Measurements from ENCODE around the gene SDC4.

DNA sequence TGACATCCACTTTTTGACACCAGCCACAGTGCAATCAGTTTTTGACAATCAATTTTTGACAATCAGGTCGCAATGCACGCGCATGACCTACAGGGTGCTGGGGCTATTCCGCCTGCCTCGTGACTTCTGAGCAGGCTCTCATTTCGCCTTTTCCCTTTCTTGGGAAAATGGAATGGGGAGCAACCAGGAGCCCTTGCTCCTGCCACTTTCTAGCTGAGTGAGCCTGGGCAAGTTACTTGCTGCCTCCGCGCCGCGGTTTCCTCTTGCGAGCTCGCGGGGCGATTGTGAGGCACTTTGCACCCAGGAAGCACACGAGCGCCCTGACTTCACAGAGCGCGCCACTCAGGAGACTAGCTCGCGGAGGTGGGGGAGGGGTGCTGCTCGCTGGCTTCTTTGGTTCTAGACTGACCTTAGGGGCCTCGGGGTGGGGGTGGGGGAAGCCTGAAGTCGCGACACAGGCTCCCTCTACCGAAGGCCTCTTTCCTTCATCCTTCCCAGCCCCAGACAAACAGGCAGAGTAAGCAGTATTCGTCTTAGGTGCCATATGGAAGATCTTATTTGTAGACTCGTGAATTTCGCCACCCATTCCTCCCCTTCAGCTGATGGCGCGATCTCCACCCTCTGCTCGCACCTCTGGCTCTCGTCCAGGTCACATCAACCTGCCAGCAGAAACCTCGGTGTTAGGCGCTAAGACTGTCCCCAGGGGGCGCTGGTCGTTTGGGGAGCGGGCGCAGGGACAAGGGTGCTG lies 25.3 kb upstream of the SDC4 start:
- TF ChIP-seq, protein P1, sequence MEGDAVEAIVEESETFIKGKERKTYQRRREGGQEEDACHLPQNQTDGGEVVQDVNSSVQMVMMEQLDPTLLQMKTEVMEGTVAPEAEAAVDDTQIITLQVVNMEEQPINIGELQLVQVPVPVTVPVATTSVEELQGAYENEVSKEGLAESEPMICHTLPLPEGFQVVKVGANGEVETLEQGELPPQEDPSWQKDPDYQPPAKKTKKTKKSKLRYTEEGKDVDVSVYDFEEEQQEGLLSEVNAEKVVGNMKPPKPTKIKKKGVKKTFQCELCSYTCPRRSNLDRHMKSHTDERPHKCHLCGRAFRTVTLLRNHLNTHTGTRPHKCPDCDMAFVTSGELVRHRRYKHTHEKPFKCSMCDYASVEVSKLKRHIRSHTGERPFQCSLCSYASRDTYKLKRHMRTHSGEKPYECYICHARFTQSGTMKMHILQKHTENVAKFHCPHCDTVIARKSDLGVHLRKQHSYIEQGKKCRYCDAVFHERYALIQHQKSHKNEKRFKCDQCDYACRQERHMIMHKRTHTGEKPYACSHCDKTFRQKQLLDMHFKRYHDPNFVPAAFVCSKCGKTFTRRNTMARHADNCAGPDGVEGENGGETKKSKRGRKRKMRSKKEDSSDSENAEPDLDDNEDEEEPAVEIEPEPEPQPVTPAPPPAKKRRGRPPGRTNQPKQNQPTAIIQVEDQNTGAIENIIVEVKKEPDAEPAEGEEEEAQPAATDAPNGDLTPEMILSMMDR (IDR thresholded peaks at IDR 0.05): peak; percentile 84 to 93 (median 90)
- no peak for TF ChIP-seq POLR2A (IDR thresholded peaks at IDR 0.05)

All from uterus (tissue), 2 donors.